CD14-positive monocyte (primary cell): ENCODE results near the gene ELAPOR1. TPM values are rescaled to one million over a fixed set of nuclear protein-coding genes. Genes with fewer than 3 reads are reported as not detected.
A peak's percentile ranks its signal among the peaks of the same experiment; 100 is the strongest.

ENCODE experiments used
- DNase-seq, 3 donors: peaks; one replicate each; pipeline ENCODE4 v3.0.0-alpha.2; 2011 to 2022
- H2AFZ ChIP-seq: 2 replicates; pipeline ENCODE4 v1.6.0; 2012; ENCODE audit warnings: mild to moderate bottlenecking, low read depth, low read length, inconsistent platforms; ENCODE audit not compliant: insufficient read depth, poor library complexity, severe bottlenecking
- H3K27ac ChIP-seq, 2 donors: 1 replicate in 1 of 2; 2 replicates in 1 of 2; pipeline ENCODE4 v1.5.1; 2012 to 2013; ENCODE audit warnings: low read length in 2 of 2, control low read depth in 1 of 2, inconsistent platforms in 1 of 2, low read depth in 1 of 2, mild to moderate bottlenecking in 1 of 2
- H3K27me3 ChIP-seq, 2 donors: one replicate each; pipeline versions ENCODE4 v1.6.0 to v1.6.1; 2011 to 2013; ENCODE audit warnings: low read length in 2 of 2; ENCODE audit not compliant: control insufficient read depth in 2 of 2, insufficient read depth in 2 of 2
- H3K36me3 ChIP-seq, 2 donors: replicated peaks in 1 of 2; 1 replicate in 1 of 2; 2 replicates in 1 of 2; pipeline versions ENCODE4 v1.5.1 to v1.6.1; 2012 to 2013; ENCODE audit warnings: low read length in 2 of 2, control low read depth in 1 of 2, inconsistent platforms in 1 of 2, mild to moderate bottlenecking in 1 of 2; ENCODE audit not compliant: insufficient read depth in 2 of 2, control insufficient read depth in 1 of 2
- H3K4me1 ChIP-seq, 2 donors: 1 replicate in 1 of 2; 2 replicates in 1 of 2; pipeline versions ENCODE4 v1.5.1 to v1.6.1; 2012 to 2013; ENCODE audit warnings: low read length in 2 of 2, control low read depth in 1 of 2, inconsistent platforms in 1 of 2, mild to moderate bottlenecking in 1 of 2, moderate library complexity in 1 of 2; ENCODE audit not compliant: insufficient read depth in 2 of 2, control insufficient read depth in 1 of 2
- H3K4me2 ChIP-seq: replicated peaks from 2 replicates; pipeline ENCODE3; 2012; ENCODE audit warnings: low read length, moderate library complexity, mild to moderate bottlenecking; ENCODE audit not compliant: poor library complexity, severe bottlenecking; ENCODE audit errors: extremely low read depth
- H3K4me3 ChIP-seq, 3 experiments: fragments of 200-600 bp in 1 of 3; sonication (generic) in 1 of 3; replicated peaks in 1 of 3; 1 replicate in 2 of 3; 2 replicates in 1 of 3; pipeline ENCODE4 v1.5.1; 2011 to 2013; ENCODE audit warnings: low read length in 3 of 3, mild to moderate bottlenecking in 3 of 3, control low read depth in 2 of 3, low read depth in 2 of 3, inconsistent platforms in 1 of 3, moderate library complexity in 1 of 3
- H3K79me2 ChIP-seq: 2 replicates; pipeline ENCODE4 v1.6.0; 2012; ENCODE audit warnings: mild to moderate bottlenecking, control low read depth, inconsistent platforms, low read length, moderate library complexity; ENCODE audit not compliant: insufficient read depth
- H3K9ac ChIP-seq: 2 replicates; pipeline ENCODE4 v1.6.0; 2017; ENCODE audit warnings: low read length, mild to moderate bottlenecking; ENCODE audit not compliant: insufficient read depth, poor library complexity, severe bottlenecking
- H3K9me3 ChIP-seq, 2 donors: replicated peaks in 1 of 2; 1 replicate in 1 of 2; 2 replicates in 1 of 2; pipeline versions ENCODE4 v1.5.1 to v1.6.1; 2012 to 2013; ENCODE audit warnings: low read length in 2 of 2, control low read depth in 1 of 2; ENCODE audit not compliant: control insufficient read depth in 1 of 2, insufficient read depth in 1 of 2
- H4K20me1 ChIP-seq: 2 replicates; pipeline ENCODE4 v1.6.0; 2012; ENCODE audit warnings: mild to moderate bottlenecking, low read length, control low read depth, moderate library complexity; ENCODE audit not compliant: insufficient read depth
- H3K27ac Mint-ChIP-seq, 7 donors: one replicate each; pipeline ENCODE4 v1.8.0; 2020; ENCODE audit warnings: mild to moderate bottlenecking in 7 of 7, mixed read lengths in 7 of 7, moderate library complexity in 6 of 7, inconsistent platforms in 2 of 7
- H3K27me3 Mint-ChIP-seq, 3 donors: one replicate each; pipeline ENCODE4 v1.8.0; 2021 to 2022; ENCODE audit warnings: low read depth in 3 of 3, mild to moderate bottlenecking in 3 of 3, mixed read lengths in 3 of 3, moderate library complexity in 3 of 3, inconsistent platforms in 1 of 3
- H3K36me3 Mint-ChIP-seq, 2 donors: one replicate each; pipeline ENCODE4 v1.8.0; 2020; ENCODE audit warnings: mixed read lengths in 2 of 2, inconsistent platforms in 1 of 2, mild to moderate bottlenecking in 1 of 2
- H3K4me1 Mint-ChIP-seq: one replicate; pipeline ENCODE4 v1.8.0; 2020; ENCODE audit warnings: mild to moderate bottlenecking, mixed read lengths
- H3K4me3 Mint-ChIP-seq, 2 donors: one replicate each; pipeline ENCODE4 v1.8.0; 2020; ENCODE audit warnings: mild to moderate bottlenecking in 2 of 2, mixed read lengths in 2 of 2, moderate library complexity in 1 of 2
- H3K9me3 Mint-ChIP-seq, 7 donors: one replicate each; pipeline ENCODE4 v1.8.0; 2020 to 2022; ENCODE audit warnings: mixed read lengths in 7 of 7, mild to moderate bottlenecking in 6 of 7, moderate library complexity in 6 of 7, inconsistent platforms in 2 of 7
- CTCF ChIP-seq: fragments of 200-600 bp; IDR thresholded peaks from one replicate; pipeline ENCODE4 v1.8.0; 2022; ENCODE audit warnings: antibody characterized with exemption, mild to moderate bottlenecking
- WGBS: methylation state at CpG from one replicate; pipeline ENCODE4 v1.1.5; 2013; ENCODE audit warnings: missing lambda C conversion rate; ENCODE audit not compliant: insufficient coverage; 5-methylcytosine and 5-hydroxymethylcytosine counted together
- intact Hi-C, 2 donors: fragments of 100-400 bp; cut with micrococcal nuclease; formaldehyde crosslinking; loops; one replicate each; pipeline versions ENCODE4 v1.15.0 to v1.15.1; 2023
- polyA plus RNA-seq, 3 donors: library from polyadenylated mRNA; depleted of rRNA in 1 of 3; unstranded in 2 of 3; stranded (reverse) in 1 of 3; fragments of 300-500 nt in 2 of 3; fragments of >200 nt in 1 of 3; fragmentation: Illumina TruSeq in 2 of 3; gene quantifications; 1 replicate in 2 of 3; 2 replicates in 1 of 3; pipeline ENCODE4 v1.2.3, GENCODE V29; 2012 to 2021

ELAPOR1 gene
- polyA plus RNA-seq, 3 donors, result 0.12 TPM; not detected in 2

- Histone ChIP-seq H2AFZ (peak overlapping the region; percentile 78), H3K4me3 (peak overlapping the region; percentile 80 to 97 (median 81)), H3K9me3 (no peaks in the 10 kb centered on the region), H3K9ac (peak overlapping the region; percentile 82), H3K36me3 (peaks cover 32 to 38% of the 10 kb centered on the region in 2 donors), H3K79me2 (peaks cover 58% of the 10 kb centered on the region), H3K4me2 (peak overlapping the region; percentile 91), H4K20me1 (peaks cover 8% of the 10 kb centered on the region), H3K27me3 (no peaks in the 10 kb centered on the region), H3K4me1 (peaks cover 35 to 44% of the 10 kb centered on the region in 2 donors), H3K27ac (peak overlapping the region; percentile 96 to 98)
- H3K36me3 Mint-ChIP-seq, result peaks cover 34 to 43% of the 10 kb centered on the region in 2 donors
- H3K4me1 Mint-ChIP-seq, result peaks cover 40% of the 10 kb centered on the region
- peaks cover 0 to 5% (median 0%) of the 10 kb centered on the region in 7 donors for H3K9me3 Mint-ChIP-seq
- peak overlapping the region; percentile 86 to 98 for H3K4me3 Mint-ChIP-seq
- 0% methylated on average over 3 of the region's 13 CpGs for WGBS
- peak overlapping the region; percentile 98 to 99 (median 99) for H3K27ac Mint-ChIP-seq
- peak in 2 of 3 donors; percentile 39 to 49 for DNase-seq
- H3K27me3 Mint-ChIP-seq, result peaks cover 0 to 2% (median 0%) of the 10 kb centered on the region in 3 donors
- intact Hi-C loops, result loop anchor here in 1 of 2 donors (2.0 to 5.0 kb wide), 2 partner anchors 16 to 49 kb away; partner anchors contain the start of gene WDR47
- no peak for TF ChIP-seq CTCF
Measured at GRCh38 chr1:109091078-109091838, 22.7 kb upstream of the ELAPOR1 start.

- H3K4me1 Mint-ChIP-seq, result peaks cover 35% of the 10 kb centered on the region
- Histone ChIP-seq H3K79me2 (peaks cover 63% of the 10 kb centered on the region), H3K27ac (peak overlapping the region; percentile 96 to 98), H3K4me1 (peaks cover 30 to 39% of the 10 kb centered on the region in 2 donors), H3K4me3 (peak overlapping the region; percentile 80 to 97 (median 81)), H3K4me2 (peak overlapping the region; percentile 91), H3K36me3 (peaks cover 36 to 43% of the 10 kb centered on the region in 2 donors), H3K27me3 (no peaks in the 10 kb centered on the region), H4K20me1 (peaks cover 13% of the 10 kb centered on the region), H3K9me3 (no peaks in the 10 kb centered on the region), H2AFZ (peak overlapping the region; percentile 78), H3K9ac (peak overlapping the region; percentile 82)
- no peak for TF ChIP-seq CTCF
- H3K36me3 Mint-ChIP-seq, result peaks cover 37 to 46% of the 10 kb centered on the region in 2 donors
- peaks cover 0 to 2% (median 0%) of the 10 kb centered on the region in 3 donors for H3K27me3 Mint-ChIP-seq
- H3K9me3 Mint-ChIP-seq, result peaks cover 0 to 5% (median 0%) of the 10 kb centered on the region in 7 donors
- peak overlapping the region; percentile 98 to 99 (median 99) for H3K27ac Mint-ChIP-seq
- DNase-seq, result peak; percentile 68 to 92 (median 88)
- peak overlapping the region; percentile 86 to 98 for H3K4me3 Mint-ChIP-seq
- intact Hi-C loops, result loop anchor here in 1 of 2 donors (2.0 to 5.0 kb wide), 2 partner anchors 17 to 50 kb away; partner anchors contain the start of gene WDR47
- no CpG with 5 or more reads among the region's 1 CpG for WGBS
Measured at GRCh38 chr1:109091839-109092193, 22.1 kb upstream of the ELAPOR1 start.
